GM21619 (cell line): Measurements from ENCODE around the gene SLC4A9.
"Not testable (repeated sequence)": the region's sequence is repeated elsewhere in the genome, so short reads cannot be mapped to it uniquely, and the experiment has no call there.

Experiments used
- ATAC-seq: cut with Tn5 transposase; IDR thresholded peaks from one replicate; pipeline ENCODE4 v1.9.1; 2021; ENCODE audit not compliant: unreplicated experiment

The SLC4A9 gene

GRCh38 chr5:140338908-140339307 is 21.1 kb upstream of the SLC4A9 start:
- no peak for ATAC-seq

GRCh38 chr5:140339636-140340035 is 20.4 kb upstream of the SLC4A9 start:
- no peak for ATAC-seq

GRCh38 chr5:140340605-140341121 is 19.3 kb upstream of the SLC4A9 start:
- no peak for ATAC-seq

GRCh38 chr5:140341591-140341990 is 18.4 kb upstream of the SLC4A9 start:
- ATAC-seq: no peak

GRCh38 chr5:140342287-140342686 is 17.7 kb upstream of the SLC4A9 start:
- no peak for ATAC-seq

- ATAC-seq: no peak
These were observed 17.1 kb upstream of the SLC4A9 start for GRCh38 chr5:140342896-140343295.

- not testable (repeated sequence) for ATAC-seq
These were observed 16.1 kb upstream of the SLC4A9 start for GRCh38 chr5:140343849-140344248.

- no peak for ATAC-seq
These were observed 15.1 kb upstream of the SLC4A9 start for GRCh38 chr5:140344683-140345423.

GRCh38 chr5:140345919-140346347 is 14.1 kb upstream of the SLC4A9 start:
- ATAC-seq: peak; percentile 16

GRCh38 chr5:140346348-140347221 is 13.4 kb upstream of the SLC4A9 start, which contains the start of gene HBEGF:
HBEGF (minus strand) TSS chr5:140346603; CDS start chr5:140346328, 275 bp downstream.
- ATAC-seq: peak; percentile 71

- ATAC-seq: no peak
These were observed 12.6 kb upstream of the SLC4A9 start for GRCh38 chr5:140347360-140347759.

- ATAC-seq: no peak
These were observed 11.9 kb upstream of the SLC4A9 start for GRCh38 chr5:140348104-140348503.

- no peak for ATAC-seq
These were observed 10.8 kb upstream of the SLC4A9 start for GRCh38 chr5:140349244-140349643.

GRCh38 chr5:140351609-140352334 is 8.2 kb upstream of the SLC4A9 start:
- peak; percentile 68 for ATAC-seq

GRCh38 chr5:140355546-140355945 is 4.4 kb upstream of the SLC4A9 start:
- no peak for ATAC-seq

GRCh38 chr5:140356853-140357725 is 2.9 kb upstream of the SLC4A9 start:
- ATAC-seq: peak; percentile 9

- peak; percentile 94 for ATAC-seq
These were observed 2.3 kb upstream of the SLC4A9 start for GRCh38 chr5:140357726-140358093.

GRCh38 chr5:140358738-140359310 is 1.2 kb upstream of the SLC4A9 start:
- no peak for ATAC-seq

GRCh38 chr5:140360681-140361479 is 886 bp downstream of the SLC4A9 start:
- no peak for ATAC-seq
